HEK293 (cell line): ENCODE measurements around the gene PRPF6.

Experiments
- GLI4 ChIP-seq: fragments of 450-650 bp; formaldehyde crosslinking; IDR thresholded peaks from 2 replicates; pipeline ENCODE4 v1.5.1; 2016; ENCODE audit warnings: missing biosample characterization, missing genetic modification characterization
- SETDB1 ChIP-seq: IDR thresholded peaks from one replicate; pipeline ENCODE4 v1.6.1; 2017; ENCODE audit warnings: mild to moderate bottlenecking, low read length, moderate library complexity, mixed read lengths; ENCODE audit not compliant: insufficient read length
- TF ChIP-seq, protein P1 (sequence below): fragments of 450-650 bp; formaldehyde crosslinking; IDR thresholded peaks from 2 replicates; pipeline ENCODE4 v1.5.1; 2016; ENCODE audit warnings: missing biosample characterization, missing genetic modification characterization

DNA sequence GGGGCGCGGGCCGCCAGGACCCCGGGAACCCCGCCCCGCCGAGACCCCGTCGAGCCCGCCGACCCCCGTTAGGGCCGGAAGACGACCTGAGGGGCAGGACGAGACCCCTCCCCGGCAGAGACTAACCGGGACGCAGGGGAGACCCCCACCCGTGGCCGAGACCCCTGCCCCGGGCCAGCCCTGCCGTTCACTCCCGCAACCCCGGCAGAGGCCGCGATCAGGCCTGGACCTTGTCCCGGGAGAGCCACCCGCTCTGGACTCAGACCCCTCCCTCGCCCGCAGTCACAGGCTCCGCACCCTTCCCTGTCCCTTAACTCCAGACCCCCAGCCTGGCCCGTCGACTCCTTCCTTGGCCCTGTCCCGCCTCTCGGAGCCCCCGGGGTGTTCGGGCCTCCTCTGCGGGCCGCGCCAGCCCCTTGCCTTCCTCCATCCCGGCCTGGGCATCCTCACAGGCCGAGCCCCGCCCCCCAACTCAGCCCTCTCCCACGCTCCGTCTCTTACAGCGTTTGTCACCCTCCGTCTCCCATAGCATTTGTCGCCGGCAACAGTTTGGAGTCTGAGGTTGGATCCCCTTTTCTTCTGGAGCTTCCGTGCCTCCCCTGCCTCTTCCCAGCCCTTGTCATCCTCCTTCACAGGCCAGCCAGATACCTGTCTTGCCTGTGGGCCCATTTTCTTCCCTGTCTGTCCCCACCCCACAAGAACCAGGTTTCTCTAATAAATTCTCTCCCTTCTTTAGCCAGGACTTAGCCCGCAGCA lies 82.6 kb downstream of the PRPF6 start:
- TF ChIP-seq, protein P1, sequence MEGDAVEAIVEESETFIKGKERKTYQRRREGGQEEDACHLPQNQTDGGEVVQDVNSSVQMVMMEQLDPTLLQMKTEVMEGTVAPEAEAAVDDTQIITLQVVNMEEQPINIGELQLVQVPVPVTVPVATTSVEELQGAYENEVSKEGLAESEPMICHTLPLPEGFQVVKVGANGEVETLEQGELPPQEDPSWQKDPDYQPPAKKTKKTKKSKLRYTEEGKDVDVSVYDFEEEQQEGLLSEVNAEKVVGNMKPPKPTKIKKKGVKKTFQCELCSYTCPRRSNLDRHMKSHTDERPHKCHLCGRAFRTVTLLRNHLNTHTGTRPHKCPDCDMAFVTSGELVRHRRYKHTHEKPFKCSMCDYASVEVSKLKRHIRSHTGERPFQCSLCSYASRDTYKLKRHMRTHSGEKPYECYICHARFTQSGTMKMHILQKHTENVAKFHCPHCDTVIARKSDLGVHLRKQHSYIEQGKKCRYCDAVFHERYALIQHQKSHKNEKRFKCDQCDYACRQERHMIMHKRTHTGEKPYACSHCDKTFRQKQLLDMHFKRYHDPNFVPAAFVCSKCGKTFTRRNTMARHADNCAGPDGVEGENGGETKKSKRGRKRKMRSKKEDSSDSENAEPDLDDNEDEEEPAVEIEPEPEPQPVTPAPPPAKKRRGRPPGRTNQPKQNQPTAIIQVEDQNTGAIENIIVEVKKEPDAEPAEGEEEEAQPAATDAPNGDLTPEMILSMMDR (tag by site-specific recombination) = no peak
- TF ChIP-seq SETDB1 (no peak), GLI4 (tag by site-specific recombination) (no peak)
